PC-3 (cell line): ENCODE measurements around the gene ATP1B1. TPM values are rescaled to one million over a fixed set of nuclear protein-coding genes. Genes with fewer than 3 reads are reported as not detected.

ENCODE experiments used
- ATAC-seq: fragments of 200-7000 bp; cut with Tn5 transposase; 2 replicates; pipeline ENCODE4 v1.9.1; 2020; ENCODE audit warnings: mild to moderate bottlenecking, moderate library complexity
- BruUV-seq: library from RNA; stranded (reverse); fragments of 400-500 nt; replicated peaks from 2 replicates; lab custom pipeline; 2021; lab: Mats Ljungman, UMichigan
- CTCF ChIA-PET: fragments of 300-600 bp; sonication (Branson Sonifier 250); formaldehyde crosslinking; loops from one replicate; lab custom pipeline; 2022; ENCODE audit warnings: antibody characterized with exemption; lab: Charles Lee
- POLR2A ChIA-PET: fragments of 300-600 bp; sonication (Branson Sonifier 250); formaldehyde crosslinking; loops from one replicate; lab custom pipeline; 2022; ENCODE audit warnings: antibody characterized with exemption; ENCODE audit not compliant: unreplicated experiment; lab: Charles Lee
- DNase-seq: peaks from one replicate; pipeline ENCODE4 v3.0.0-alpha.2; 2015
- H2AFZ ChIP-seq: fragments of 300-600 bp; sonication (generic); 2 replicates; pipeline ENCODE4 v1.6.0; 2016; ENCODE audit warnings: antibody characterized with exemption, low read length
- H3F3A ChIP-seq: fragments of 300-600 bp; sonication (generic); one replicate; pipeline ENCODE4 v1.6.0; 2017; ENCODE audit warnings: antibody characterized with exemption, low read length, control low read depth, mild to moderate bottlenecking; ENCODE audit not compliant: unreplicated experiment
- H3K27ac ChIP-seq: fragments of 300-600 bp; sonication (generic); 2 replicates; pipeline ENCODE4 v1.5.1; 2016; ENCODE audit warnings: mild to moderate bottlenecking, low read length
- H3K27me3 ChIP-seq: fragments of 300-600 bp; sonication (generic); 2 replicates; pipeline ENCODE4 v1.6.1; 2016; ENCODE audit warnings: low read length, mixed read lengths
- H3K36me3 ChIP-seq: fragments of 300-600 bp; sonication (generic); 2 replicates; pipeline ENCODE4 v1.6.1; 2016; ENCODE audit warnings: low read depth, mixed run types, low read length, mixed read lengths
- H3K4me1 ChIP-seq: fragments of 300-600 bp; sonication (generic); 2 replicates; pipeline ENCODE4 v1.5.1; 2016; ENCODE audit warnings: low read length; ENCODE audit not compliant: insufficient read depth
- H3K4me2 ChIP-seq: fragments of 300-600 bp; sonication (generic); 2 replicates; pipeline ENCODE4 v1.6.0; 2016; ENCODE audit warnings: low read length
- H3K4me3 ChIP-seq: fragments of 300-600 bp; sonication (generic); 2 replicates; pipeline ENCODE4 v1.5.1; 2016; ENCODE audit warnings: mild to moderate bottlenecking, low read length, mixed read lengths
- H3K79me2 ChIP-seq: fragments of 300-600 bp; sonication (generic); 2 replicates; pipeline ENCODE4 v1.6.1; 2017; ENCODE audit warnings: low read length, mixed read lengths
- H3K9ac ChIP-seq: fragments of 300-600 bp; sonication (generic); 2 replicates; pipeline ENCODE4 v1.6.0; 2016; ENCODE audit warnings: mild to moderate bottlenecking, low read length
- H3K9me2 ChIP-seq: fragments of 300-600 bp; sonication (generic); replicated peaks from 2 replicates; pipeline ENCODE4 v1.6.1; 2016; ENCODE audit warnings: mixed run types, low read length, mixed read lengths
- H3K9me3 ChIP-seq: fragments of 300-600 bp; sonication (generic); 2 replicates; pipeline ENCODE4 v1.6.1; 2016; ENCODE audit warnings: low read length, mixed read lengths
- H4K20me1 ChIP-seq: fragments of 300-600 bp; sonication (generic); 2 replicates; pipeline ENCODE4 v1.6.1; 2016; ENCODE audit warnings: low read length, mixed read lengths
- EZH2 ChIP-seq: fragments of 300-600 bp; sonication (generic); IDR thresholded peaks from one replicate; pipeline ENCODE4 v1.6.1; 2017; ENCODE audit warnings: antibody characterized with exemption, mild to moderate bottlenecking, low read length; ENCODE audit not compliant: unreplicated experiment
- EZH2phosphoT487 ChIP-seq: fragments of 300-600 bp; sonication (generic); IDR thresholded peaks from 2 replicates; pipeline ENCODE4 v1.6.1; 2018; ENCODE audit warnings: mild to moderate bottlenecking, antibody characterized with exemption, low read length, borderline replicate concordance
- intact Hi-C: fragments of 100-400 bp; cut with micrococcal nuclease; formaldehyde crosslinking; loops from 2 replicates; pipeline ENCODE4 v1.9.0; 2023
- total RNA-seq: library from RNA; depleted of rRNA; stranded (reverse); fragments of >200 nt; gene quantifications from 2 replicates; pipeline ENCODE4 v1.2.3, GENCODE V29; 2014
- TF ChIP-seq, protein P1 (sequence below): fragments of 300-600 bp; sonication (generic); conservative IDR thresholded peaks from 2 replicates; pipeline ENCODE4 v1.5.1; 2017; ENCODE audit warnings: antibody characterized with exemption, low read depth, mild to moderate bottlenecking, low read length

The ATP1B1 gene
- total RNA-seq, 1 experiment from 2014 or later = 68.7 TPM

DNA sequence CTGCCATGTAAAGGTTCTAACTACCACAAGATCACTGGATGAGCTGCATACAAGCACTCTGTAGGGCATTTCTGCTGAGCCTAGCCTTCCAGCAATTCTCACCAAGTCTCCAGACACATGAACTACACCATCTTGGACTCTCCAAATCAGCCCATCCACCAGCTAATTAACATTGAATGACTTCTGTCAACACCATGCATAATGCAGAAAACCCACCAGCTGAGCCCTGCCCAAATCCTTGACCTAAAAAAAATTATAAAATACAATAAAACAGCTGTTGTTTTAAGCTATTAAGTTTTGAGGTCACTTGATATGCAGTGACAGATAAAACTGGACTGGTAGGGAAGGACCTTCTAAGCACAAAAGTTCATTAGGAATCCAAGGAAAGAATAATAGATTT lies 44.3 kb upstream of the ATP1B1 start:
- Histone ChIP-seq H3K9me3 (peaks cover 12% of the 10 kb centered on the region), H3K9ac (no peak overlapping the region), H3K27ac (no peak overlapping the region), H3K4me2 (no peak overlapping the region), H2AFZ (no peak overlapping the region), H3K4me3 (no peak overlapping the region; the same call in 1 of the 2 replicates), H3K79me2 (no peaks in the 10 kb centered on the region), H3K27me3 (no peaks in the 10 kb centered on the region), H3F3A (peaks cover 10% of the 10 kb centered on the region), H3K9me2 (no peaks in the 10 kb centered on the region), H3K4me1 (peaks cover 34% of the 10 kb centered on the region), H4K20me1 (no peaks in the 10 kb centered on the region), H3K36me3 (peaks cover 9% of the 10 kb centered on the region)
- BruUV-seq = no TSS peak
- TF ChIP-seq EZH2 = no peak
- no peak for TF ChIP-seq EZH2phosphoT487
- TF ChIP-seq, protein P1, sequence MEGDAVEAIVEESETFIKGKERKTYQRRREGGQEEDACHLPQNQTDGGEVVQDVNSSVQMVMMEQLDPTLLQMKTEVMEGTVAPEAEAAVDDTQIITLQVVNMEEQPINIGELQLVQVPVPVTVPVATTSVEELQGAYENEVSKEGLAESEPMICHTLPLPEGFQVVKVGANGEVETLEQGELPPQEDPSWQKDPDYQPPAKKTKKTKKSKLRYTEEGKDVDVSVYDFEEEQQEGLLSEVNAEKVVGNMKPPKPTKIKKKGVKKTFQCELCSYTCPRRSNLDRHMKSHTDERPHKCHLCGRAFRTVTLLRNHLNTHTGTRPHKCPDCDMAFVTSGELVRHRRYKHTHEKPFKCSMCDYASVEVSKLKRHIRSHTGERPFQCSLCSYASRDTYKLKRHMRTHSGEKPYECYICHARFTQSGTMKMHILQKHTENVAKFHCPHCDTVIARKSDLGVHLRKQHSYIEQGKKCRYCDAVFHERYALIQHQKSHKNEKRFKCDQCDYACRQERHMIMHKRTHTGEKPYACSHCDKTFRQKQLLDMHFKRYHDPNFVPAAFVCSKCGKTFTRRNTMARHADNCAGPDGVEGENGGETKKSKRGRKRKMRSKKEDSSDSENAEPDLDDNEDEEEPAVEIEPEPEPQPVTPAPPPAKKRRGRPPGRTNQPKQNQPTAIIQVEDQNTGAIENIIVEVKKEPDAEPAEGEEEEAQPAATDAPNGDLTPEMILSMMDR = no peak
- DNase-seq (no peak), ATAC-seq (no peak)
- CTCF ChIA-PET = no interaction called here
- intact Hi-C loops = no loop called here
- POLR2A ChIA-PET = interaction anchor here (0.6 kb wide), 1 partner anchor 312 kb away, joined by 4 read pairs; no protein-coding TSS in a partner anchor

DNA sequence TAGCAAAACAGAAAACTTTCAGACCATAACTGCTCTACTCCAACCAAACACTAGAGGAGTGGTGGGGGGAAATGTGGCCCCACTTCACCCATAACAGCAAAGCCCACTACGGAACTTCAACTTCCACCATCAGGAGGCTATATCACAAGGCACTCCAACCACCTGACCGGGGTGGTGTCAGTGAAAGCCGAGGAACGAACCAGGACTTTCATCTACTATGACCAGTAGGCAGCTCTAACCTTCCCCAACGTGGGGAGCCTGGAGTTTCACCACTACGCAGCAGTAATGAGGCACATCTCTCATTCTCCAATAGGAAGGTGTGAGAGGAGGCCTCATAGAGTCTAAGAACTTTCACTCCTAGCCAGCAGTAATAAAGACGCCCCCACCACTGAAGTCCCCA lies 42.4 kb upstream of the ATP1B1 start:
- BruUV-seq = no TSS peak

DNA sequence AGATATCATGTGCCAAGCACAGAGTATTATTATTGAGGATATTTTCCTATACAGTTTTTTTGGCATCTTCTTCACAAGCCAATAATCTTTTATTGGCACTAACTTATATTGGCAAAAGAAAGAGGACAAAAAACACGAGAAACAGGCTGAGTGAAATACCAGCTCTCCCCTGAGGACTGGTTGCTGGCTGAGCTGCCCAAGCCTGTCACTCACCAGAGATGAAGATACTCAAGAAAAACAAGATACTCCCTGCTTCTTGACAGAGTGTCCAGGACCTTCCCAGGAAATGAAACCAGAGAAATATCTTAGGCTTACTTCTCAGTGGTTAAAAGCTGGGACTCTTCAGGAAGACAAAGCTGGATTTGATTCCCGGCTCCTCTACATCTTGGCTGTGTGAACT lies 35.9 kb upstream of the ATP1B1 start:
- Histone ChIP-seq H3K4me1 (no peaks in the 10 kb centered on the region), H4K20me1 (no peaks in the 10 kb centered on the region), H2AFZ (no peak overlapping the region), H3K27me3 (no peaks in the 10 kb centered on the region), H3K9me3 (no peaks in the 10 kb centered on the region; the same call in 1 of the 2 replicates), H3F3A (no peaks in the 10 kb centered on the region), H3K4me2 (no peak overlapping the region), H3K4me3 (no peak overlapping the region), H3K36me3 (no peaks in the 10 kb centered on the region), H3K9ac (no peak overlapping the region), H3K27ac (no peak overlapping the region), H3K79me2 (no peaks in the 10 kb centered on the region), H3K9me2 (no peaks in the 10 kb centered on the region)
- no peak for DNase-seq
- ATAC-seq = no peak
- CTCF ChIA-PET = no interaction called here
- POLR2A ChIA-PET = interaction anchor here (0.6 kb wide), 1 partner anchor 209 kb away, joined by 3 read pairs; no protein-coding TSS in a partner anchor
- BruUV-seq = no TSS peak
- no peak for TF ChIP-seq EZH2
- TF ChIP-seq EZH2phosphoT487 = no peak
- TF ChIP-seq, protein P1 = no peak
- intact Hi-C loops = no loop called here

More for the DNA sequence above, 42.4 kb upstream of the ATP1B1 start:
- H3F3A ChIP-seq = peaks cover 10% of the 10 kb centered on the region
- peaks cover 12% of the 10 kb centered on the region for H3K9me3 ChIP-seq
- no peaks in the 10 kb centered on the region for H3K79me2 ChIP-seq
- H3K9ac ChIP-seq = no peak overlapping the region
- H4K20me1 ChIP-seq = no peaks in the 10 kb centered on the region
- no peak for ATAC-seq
- H3K4me3 ChIP-seq = no peak overlapping the region
- peaks cover 9% of the 10 kb centered on the region for H3K36me3 ChIP-seq
- CTCF ChIA-PET = no interaction called here
- no peaks in the 10 kb centered on the region for H3K9me2 ChIP-seq
- no peak for DNase-seq
- no peaks in the 10 kb centered on the region for H3K27me3 ChIP-seq
- H3K27ac ChIP-seq = no peak overlapping the region
- POLR2A ChIA-PET = no interaction called here
- intact Hi-C loops = no loop called here
- TF ChIP-seq EZH2 (no peak), EZH2phosphoT487 (no peak)
- TF ChIP-seq, protein P1 = no peak
- H3K4me1 ChIP-seq = peaks cover 26% of the 10 kb centered on the region
- no peak overlapping the region for H2AFZ ChIP-seq
- no peak overlapping the region for H3K4me2 ChIP-seq
